ENCODE measurements around the gene LAMP1. TPM values are rescaled to one million over a fixed set of nuclear protein-coding genes. Genes with fewer than 3 reads are reported as not detected.
"Not testable (repeated sequence)": the region's sequence is repeated elsewhere in the genome, so short reads cannot be mapped to it uniquely, and the experiment has no call there.

Gene LAMP1
- total RNA-seq, 6 experiments from 2014 or later = 154 to 233 (median 197) TPM

DNA sequence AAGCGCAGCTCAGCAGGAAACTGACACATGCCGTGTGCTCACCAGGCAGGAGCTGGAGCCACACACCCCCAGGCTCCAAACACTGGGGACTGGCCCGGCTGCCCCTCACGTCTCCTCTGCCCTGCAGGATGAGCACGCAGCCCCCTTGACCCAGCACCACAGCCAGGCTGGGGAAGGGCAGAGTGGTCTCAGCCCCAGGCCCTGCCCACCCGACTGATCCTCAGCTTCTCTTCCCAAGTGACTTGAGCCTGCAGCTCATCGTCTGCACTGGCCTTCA lies 46.6 kb downstream of the LAMP1 start:
- Histone ChIP-seq H3K27ac (no peak overlapping the region), H3K36me3 (peaks cover 0 to 50% (median 3%) of the 10 kb centered on the region in 4 donors), H3K4me3 (no peak overlapping the region), H3K9me3 (no peaks in the 10 kb centered on the region), H3K4me1 (no peaks in the 10 kb centered on the region), H3K27me3 (no peaks in the 10 kb centered on the region)
- DNase-seq = no peak
- intact Hi-C loops (cut with DNase I) = no loop called here
- WGBS (ENCODE audit: insufficient coverage, low coverage, low lambda C conversion rate, missing lambda C conversion rate) = 92% methylated on average over 2 of the region's 7 CpGs
- TF ChIP-seq, protein P1, sequence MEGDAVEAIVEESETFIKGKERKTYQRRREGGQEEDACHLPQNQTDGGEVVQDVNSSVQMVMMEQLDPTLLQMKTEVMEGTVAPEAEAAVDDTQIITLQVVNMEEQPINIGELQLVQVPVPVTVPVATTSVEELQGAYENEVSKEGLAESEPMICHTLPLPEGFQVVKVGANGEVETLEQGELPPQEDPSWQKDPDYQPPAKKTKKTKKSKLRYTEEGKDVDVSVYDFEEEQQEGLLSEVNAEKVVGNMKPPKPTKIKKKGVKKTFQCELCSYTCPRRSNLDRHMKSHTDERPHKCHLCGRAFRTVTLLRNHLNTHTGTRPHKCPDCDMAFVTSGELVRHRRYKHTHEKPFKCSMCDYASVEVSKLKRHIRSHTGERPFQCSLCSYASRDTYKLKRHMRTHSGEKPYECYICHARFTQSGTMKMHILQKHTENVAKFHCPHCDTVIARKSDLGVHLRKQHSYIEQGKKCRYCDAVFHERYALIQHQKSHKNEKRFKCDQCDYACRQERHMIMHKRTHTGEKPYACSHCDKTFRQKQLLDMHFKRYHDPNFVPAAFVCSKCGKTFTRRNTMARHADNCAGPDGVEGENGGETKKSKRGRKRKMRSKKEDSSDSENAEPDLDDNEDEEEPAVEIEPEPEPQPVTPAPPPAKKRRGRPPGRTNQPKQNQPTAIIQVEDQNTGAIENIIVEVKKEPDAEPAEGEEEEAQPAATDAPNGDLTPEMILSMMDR (IDR thresholded peaks at IDR 0.05) = no peak
- no peak for TF ChIP-seq POLR2A (IDR thresholded peaks at IDR 0.05)
- peak in 1 of 4 donors; percentile 23 for ATAC-seq

DNA sequence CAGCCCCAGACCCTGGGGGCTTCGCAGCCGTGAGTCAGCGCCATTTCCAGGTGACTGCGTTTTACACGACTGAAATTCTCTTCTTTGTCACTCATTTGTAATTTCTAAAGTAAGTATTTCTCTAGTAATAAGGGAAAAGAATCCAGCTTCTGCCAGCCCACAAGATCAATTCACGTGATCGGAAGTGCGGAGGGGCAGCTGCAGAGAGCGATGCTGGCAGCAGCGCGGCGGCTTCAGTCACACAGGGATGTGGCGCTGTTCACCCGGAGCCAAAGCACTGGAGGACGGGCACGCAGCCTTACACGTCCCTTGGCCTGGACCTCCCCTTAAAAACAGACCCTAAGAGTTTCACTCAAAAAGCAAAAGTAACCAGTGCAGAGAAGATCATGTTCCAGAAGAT lies 48.4 kb downstream of the LAMP1 start:
- no peaks in the 10 kb centered on the region for H3K27me3 ChIP-seq
- no peaks in the 10 kb centered on the region for H3K4me1 ChIP-seq
- no peak overlapping the region for H3K4me3 ChIP-seq
- H3K9me3 ChIP-seq = no peaks in the 10 kb centered on the region
- no peak for TF ChIP-seq POLR2A (IDR thresholded peaks at IDR 0.05)
- TF ChIP-seq, protein P1 (IDR thresholded peaks at IDR 0.05) = no peak
- H3K27ac ChIP-seq = no peak overlapping the region
- WGBS (ENCODE audit: insufficient coverage, low coverage, low lambda C conversion rate, missing lambda C conversion rate) = 95% methylated on average over 14 of the region's 17 CpGs
- no peak for ATAC-seq
- peaks cover 0 to 66% (median 4%) of the 10 kb centered on the region in 4 donors for H3K36me3 ChIP-seq
- no peak for DNase-seq
- intact Hi-C loops (cut with DNase I) = no loop called here

DNA sequence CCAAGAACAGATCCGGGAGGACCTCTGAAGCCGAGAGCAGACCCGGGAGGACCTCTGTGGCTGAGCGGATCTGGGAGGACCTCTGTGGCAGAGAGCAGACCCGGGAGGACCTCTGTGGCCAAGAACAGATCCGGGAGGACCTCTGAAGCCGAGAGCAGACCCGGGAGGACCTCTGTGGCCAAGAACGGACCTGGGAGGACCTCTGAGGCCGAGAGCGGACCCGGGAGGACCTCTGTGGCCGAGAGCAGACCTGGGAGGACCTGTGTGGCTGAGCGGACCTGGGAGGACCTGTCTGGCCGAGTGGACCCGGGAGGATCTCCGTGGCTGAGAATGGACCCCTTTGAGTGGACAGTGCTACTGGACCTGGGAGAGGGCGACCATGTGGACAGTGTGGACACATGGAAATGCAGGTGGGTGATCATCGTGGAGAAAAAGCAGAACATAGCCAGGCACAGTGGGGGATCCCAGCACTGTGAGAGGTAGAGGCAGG lies 50.7 kb downstream of the LAMP1 start:
- peaks cover 0 to 66% (median 4%) of the 10 kb centered on the region in 4 donors for H3K36me3 ChIP-seq
- ATAC-seq; intact Hi-C loops (cut with DNase I); H3K27ac ChIP-seq; H3K27me3 ChIP-seq; H3K9me3 ChIP-seq; H3K4me3 ChIP-seq; H3K4me1 ChIP-seq; DNase-seq: not testable (repeated sequence)
- WGBS (ENCODE audit: insufficient coverage, low coverage, low lambda C conversion rate, missing lambda C conversion rate) = 96% methylated on average over 16 of the region's 19 CpGs

DNA sequence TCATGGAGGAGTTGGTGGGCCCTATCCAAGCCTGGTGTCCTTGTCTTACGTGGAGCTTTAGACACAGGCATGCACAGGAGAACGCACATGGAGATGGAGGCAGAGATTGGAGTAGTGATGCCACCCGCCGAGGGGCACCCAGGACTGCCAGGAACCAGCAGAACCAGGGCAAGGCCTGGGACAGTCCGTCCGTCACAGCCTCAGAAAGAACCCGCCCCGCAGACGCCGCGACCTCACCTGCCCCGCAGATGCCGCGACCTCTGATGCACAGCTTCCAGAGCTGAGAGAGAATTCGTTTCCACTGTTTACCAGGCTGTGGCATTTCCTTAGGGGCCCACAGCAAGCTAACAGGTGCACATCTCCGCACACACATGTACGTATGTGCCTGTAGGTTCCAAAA lies 51.6 kb downstream of the LAMP1 start:
- Histone ChIP-seq H3K4me3 (no peak overlapping the region), H3K9me3 (no peaks in the 10 kb centered on the region), H3K27me3 (no peaks in the 10 kb centered on the region), H3K4me1 (no peaks in the 10 kb centered on the region), H3K27ac (no peak overlapping the region), H3K36me3 (peaks cover 0 to 63% (median 2%) of the 10 kb centered on the region in 4 donors)
- ATAC-seq (no peak), DNase-seq (no peak)
- intact Hi-C loops (cut with DNase I) = no loop called here
- WGBS (ENCODE audit: insufficient coverage, low coverage, low lambda C conversion rate, missing lambda C conversion rate) = no CpG with 5 or more reads among the region's 17 CpGs
- no peak for TF ChIP-seq POLR2A (IDR thresholded peaks at IDR 0.05)
- TF ChIP-seq, protein P1 (IDR thresholded peaks at IDR 0.05) = no peak

DNA sequence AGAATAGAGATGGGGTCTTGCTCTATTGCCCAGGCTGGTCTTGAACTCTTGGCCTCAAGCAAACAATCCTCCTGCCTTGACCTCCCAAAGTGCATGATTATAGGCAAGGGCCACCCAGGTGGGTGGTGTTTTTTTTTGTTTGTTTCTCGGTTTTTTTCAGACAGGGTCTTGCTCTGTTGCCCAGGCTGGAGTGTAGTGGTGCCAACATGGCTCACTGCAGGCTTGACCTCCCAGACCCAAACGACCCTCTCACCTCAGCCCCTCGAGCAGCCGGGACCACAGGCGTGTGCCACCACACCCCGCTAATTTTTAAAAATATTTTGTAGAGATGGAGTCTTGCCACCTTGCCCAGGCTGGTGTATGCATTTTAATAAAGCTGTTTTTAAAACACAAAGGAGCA lies 52.0 kb downstream of the LAMP1 start:
- Histone ChIP-seq H3K27me3 (no peaks in the 10 kb centered on the region), H3K4me3 (no peak overlapping the region), H3K27ac (no peak overlapping the region), H3K36me3 (peaks cover 0 to 63% (median 1%) of the 10 kb centered on the region in 4 donors), H3K4me1 (no peaks in the 10 kb centered on the region), H3K9me3 (no peaks in the 10 kb centered on the region)
- TF ChIP-seq, protein P1 (IDR thresholded peaks at IDR 0.05) = no peak
- TF ChIP-seq POLR2A (IDR thresholded peaks at IDR 0.05) = no peak
- intact Hi-C loops (cut with DNase I) = no loop called here
- no peak for DNase-seq
- ATAC-seq = no peak
- 95% methylated on average over 6 of the region's 6 CpGs for WGBS (ENCODE audit: insufficient coverage, low coverage, low lambda C conversion rate, missing lambda C conversion rate)

Data from right lobe of liver (tissue), 6 donors.